Measurements from ENCODE around the gene AUTS2. TPM values are rescaled to one million over a fixed set of nuclear protein-coding genes. Genes with fewer than 3 reads are reported as not detected.

The AUTS2 gene
- total and polyA plus RNA-seq, 9 of the 15 experiments (the other 6 are each of a cell fraction or from before 2014, with no cell fraction given) = 0.58 TPM; not detected in 8

DNA sequence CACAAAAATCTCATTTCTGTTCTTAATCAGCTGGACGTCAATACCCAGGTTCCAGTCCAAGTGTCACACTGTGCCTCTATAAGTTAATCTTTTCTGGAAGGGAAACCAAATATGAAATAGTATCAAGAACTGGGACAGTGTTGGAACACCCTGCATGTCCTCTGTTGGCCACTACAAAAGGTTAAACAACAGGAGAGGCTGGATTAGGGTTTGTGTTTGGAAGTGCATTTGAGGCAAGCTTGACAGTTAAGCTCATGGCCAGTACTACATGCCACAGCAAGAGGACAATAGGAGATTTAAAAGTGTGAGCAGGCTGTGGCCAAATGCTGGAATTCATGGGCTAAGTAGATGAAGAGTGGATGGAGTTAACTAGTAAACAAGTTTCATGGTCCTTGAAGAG is 751.5 kb downstream of the AUTS2 start (continued):
- TF ChIP-seq AFF4 (CRISPR knock-in tag; IDR thresholded peaks at IDR 0.05) (no peak), ZKSCAN3 (CRISPR knock-in tag; IDR thresholded peaks at IDR 0.05) (no peak), GTF2B (IDR thresholded peaks at IDR 0.05; ENCODE audit: extremely low read depth, insufficient read length) (no peak), FOXJ3 (CRISPR knock-in tag; IDR thresholded peaks at IDR 0.05) (no peak), ZNF592 (IDR thresholded peaks at IDR 0.05) (no peak)
